Memory B cell (primary cell): Measurements from ENCODE around the gene TENM3.
A peak's percentile ranks its signal among the peaks of the same experiment; 100 is the strongest.

Source experiments
- ATAC-seq: fragments of 150-1000 bp; cut with Tn5 transposase; 2 replicates; pipeline ENCODE4 v1.10.0; 2021; ENCODE audit warnings: low read depth, mild to moderate bottlenecking, moderate library complexity
- DNase-seq, 2 donors: peaks; one replicate each; pipeline ENCODE4 v3.0.0; 2022; ENCODE audit warnings: low spot score in 2 of 2
- H3K27ac Mint-ChIP-seq: one replicate; pipeline ENCODE4 v1.8.0; 2022; ENCODE audit warnings: mild to moderate bottlenecking, moderate library complexity, mixed read lengths
- H3K27me3 Mint-ChIP-seq: one replicate; pipeline ENCODE4 v1.8.0; 2022; ENCODE audit warnings: mixed read lengths
- H3K36me3 Mint-ChIP-seq: one replicate; pipeline ENCODE4 v1.8.0; 2022; ENCODE audit warnings: mild to moderate bottlenecking, mixed read lengths
- H3K4me1 Mint-ChIP-seq: one replicate; pipeline ENCODE4 v1.8.0; 2022; ENCODE audit warnings: mixed read lengths
- H3K4me3 Mint-ChIP-seq: one replicate; pipeline ENCODE4 v1.8.0; 2022; ENCODE audit warnings: mild to moderate bottlenecking, moderate library complexity, mixed read lengths
- H3K9me3 Mint-ChIP-seq: one replicate; pipeline ENCODE4 v1.8.0; 2022; ENCODE audit warnings: mixed read lengths

The TENM3 gene

GRCh38 chr4:182789529-182789928, 546.3 kb downstream of the TENM3 start:
- Mint-ChIP-seq H3K36me3 (no peaks in the 10 kb centered on the region), H3K4me3 (no peak overlapping the region), H3K27ac (no peak overlapping the region), H3K9me3 (no peaks in the 10 kb centered on the region), H3K27me3 (no peaks in the 10 kb centered on the region), H3K4me1 (no peaks in the 10 kb centered on the region)
- no peak for DNase-seq
- no peak for ATAC-seq

GRCh38 chr4:182795446-182796238, 552.4 kb downstream of the TENM3 start:
- H3K4me3 Mint-ChIP-seq = no peak overlapping the region
- no peaks in the 10 kb centered on the region for H3K36me3 Mint-ChIP-seq
- no peaks in the 10 kb centered on the region for H3K4me1 Mint-ChIP-seq
- no peak for DNase-seq
- H3K9me3 Mint-ChIP-seq = peaks cover 3% of the 10 kb centered on the region
- no peak for ATAC-seq
- H3K27me3 Mint-ChIP-seq = no peaks in the 10 kb centered on the region
- H3K27ac Mint-ChIP-seq = no peak overlapping the region

GRCh38 chr4:182799515-182800215, 556.5 kb downstream of the TENM3 start:
- Mint-ChIP-seq H3K4me3 (no peak overlapping the region), H3K27me3 (peaks cover 2% of the 10 kb centered on the region), H3K4me1 (no peaks in the 10 kb centered on the region), H3K36me3 (no peaks in the 10 kb centered on the region), H3K27ac (no peak overlapping the region), H3K9me3 (peaks cover 3% of the 10 kb centered on the region)
- ATAC-seq (no peak), DNase-seq (no peak)

- H3K9me3 Mint-ChIP-seq = no peaks in the 10 kb centered on the region
- no peak for ATAC-seq
- H3K27me3 Mint-ChIP-seq = peaks cover 2% of the 10 kb centered on the region
- H3K4me3 Mint-ChIP-seq = no peak overlapping the region
- no peak for DNase-seq
- H3K27ac Mint-ChIP-seq = no peak overlapping the region
- no peaks in the 10 kb centered on the region for H3K36me3 Mint-ChIP-seq
- no peaks in the 10 kb centered on the region for H3K4me1 Mint-ChIP-seq
These were observed 557.0 kb downstream of the TENM3 start for GRCh38 chr4:182800216-182800515.

- H3K4me1 Mint-ChIP-seq = peaks cover 2% of the 10 kb centered on the region
- no peak overlapping the region for H3K4me3 Mint-ChIP-seq
These were observed 558.4 kb downstream of the TENM3 start for GRCh38 chr4:182801636-182802035.

GRCh38 chr4:182802621-182803020, 559.4 kb downstream of the TENM3 start:
- H3K27me3 Mint-ChIP-seq = peaks cover 5% of the 10 kb centered on the region
- ATAC-seq (no peak), DNase-seq (no peak)
- no peak overlapping the region for H3K27ac Mint-ChIP-seq
- peaks cover 4% of the 10 kb centered on the region for H3K4me1 Mint-ChIP-seq
- no peaks in the 10 kb centered on the region for H3K36me3 Mint-ChIP-seq
- no peaks in the 10 kb centered on the region for H3K9me3 Mint-ChIP-seq
- H3K4me3 Mint-ChIP-seq = no peak overlapping the region

More at GRCh38 chr4:182801636-182802035, 558.4 kb downstream of the TENM3 start:
- Mint-ChIP-seq H3K27ac (no peak overlapping the region), H3K9me3 (no peaks in the 10 kb centered on the region), H3K36me3 (no peaks in the 10 kb centered on the region), H3K27me3 (peaks cover 4% of the 10 kb centered on the region)
- no peak for ATAC-seq
- no peak for DNase-seq

- H3K36me3 Mint-ChIP-seq = no peaks in the 10 kb centered on the region
- H3K27ac Mint-ChIP-seq = no peak overlapping the region
- no peak overlapping the region for H3K4me3 Mint-ChIP-seq
- H3K9me3 Mint-ChIP-seq = no peaks in the 10 kb centered on the region
- DNase-seq (no peak), ATAC-seq (no peak)
- H3K27me3 Mint-ChIP-seq = peaks cover 5% of the 10 kb centered on the region
- peaks cover 4% of the 10 kb centered on the region for H3K4me1 Mint-ChIP-seq
These were observed 560.0 kb downstream of the TENM3 start for GRCh38 chr4:182803235-182803634.

- H3K27ac Mint-ChIP-seq = no peak overlapping the region
- ATAC-seq (no peak), DNase-seq (no peak)
- peaks cover 5% of the 10 kb centered on the region for H3K27me3 Mint-ChIP-seq
- H3K36me3 Mint-ChIP-seq = no peaks in the 10 kb centered on the region
- no peak overlapping the region for H3K4me3 Mint-ChIP-seq
- peaks cover 9% of the 10 kb centered on the region for H3K4me1 Mint-ChIP-seq
- H3K9me3 Mint-ChIP-seq = no peaks in the 10 kb centered on the region
These were observed 560.9 kb downstream of the TENM3 start for GRCh38 chr4:182804131-182804530.

- no peaks in the 10 kb centered on the region for H3K36me3 Mint-ChIP-seq
- H3K27ac Mint-ChIP-seq = no peak overlapping the region
- DNase-seq = no peak
- no peaks in the 10 kb centered on the region for H3K9me3 Mint-ChIP-seq
- ATAC-seq = no peak
- peaks cover 5% of the 10 kb centered on the region for H3K27me3 Mint-ChIP-seq
- no peak overlapping the region for H3K4me3 Mint-ChIP-seq
- peaks cover 9% of the 10 kb centered on the region for H3K4me1 Mint-ChIP-seq
These were observed 562.1 kb downstream of the TENM3 start for GRCh38 chr4:182805321-182805720.

- Mint-ChIP-seq H3K4me3 (no peak overlapping the region), H3K36me3 (no peaks in the 10 kb centered on the region), H3K4me1 (peaks cover 9% of the 10 kb centered on the region), H3K9me3 (no peaks in the 10 kb centered on the region), H3K27ac (no peak overlapping the region), H3K27me3 (peaks cover 5% of the 10 kb centered on the region)
- DNase-seq (no peak), ATAC-seq (no peak)
These were observed 562.5 kb downstream of the TENM3 start for GRCh38 chr4:182805750-182806149.

GRCh38 chr4:182806259-182807252, 563.4 kb downstream of the TENM3 start:
- Mint-ChIP-seq H3K27ac (no peak overlapping the region), H3K4me3 (peak overlapping the region; percentile 79), H3K27me3 (peaks cover 3% of the 10 kb centered on the region), H3K36me3 (no peaks in the 10 kb centered on the region), H3K9me3 (no peaks in the 10 kb centered on the region), H3K4me1 (peaks cover 9% of the 10 kb centered on the region)
- ATAC-seq (peak; percentile 71), DNase-seq (peak; percentile 29 to 55)

- Mint-ChIP-seq H3K36me3 (peaks cover 3% of the 10 kb centered on the region), H3K27ac (no peak overlapping the region), H3K27me3 (peaks cover 3% of the 10 kb centered on the region), H3K4me1 (peaks cover 9% of the 10 kb centered on the region), H3K4me3 (no peak overlapping the region), H3K9me3 (peaks cover 5% of the 10 kb centered on the region)
- DNase-seq (no peak), ATAC-seq (no peak)
These were observed 564.1 kb downstream of the TENM3 start for GRCh38 chr4:182807346-182807745.

- peaks cover 3% of the 10 kb centered on the region for H3K36me3 Mint-ChIP-seq
- H3K4me1 Mint-ChIP-seq = peaks cover 9% of the 10 kb centered on the region
- no peak overlapping the region for H3K27ac Mint-ChIP-seq
- DNase-seq (no peak), ATAC-seq (no peak)
- H3K4me3 Mint-ChIP-seq = no peak overlapping the region
- peaks cover 6% of the 10 kb centered on the region for H3K9me3 Mint-ChIP-seq
- H3K27me3 Mint-ChIP-seq = peaks cover 3% of the 10 kb centered on the region
These were observed 564.8 kb downstream of the TENM3 start for GRCh38 chr4:182807767-182808548.
